Measurements from ENCODE around the gene SYNPO. TPM values are rescaled to one million over a fixed set of nuclear protein-coding genes. Genes with fewer than 3 reads are reported as not detected.

SYNPO gene
- total RNA-seq, 1 donor from 2014 or later: 174 TPM

- no peak for DNase-seq (ENCODE audit: low spot score)
Observed at GRCh38 chr5:150606476-150606875, 34.0 kb upstream of the SYNPO start.

GRCh38 chr5:150607105-150607504 lies 33.4 kb upstream of the SYNPO start:
- DNase-seq (ENCODE audit: low spot score): no peak

- no peak for DNase-seq (ENCODE audit: low spot score)
Observed at GRCh38 chr5:150607991-150608390, 32.5 kb upstream of the SYNPO start.

GRCh38 chr5:150608991-150609390 lies 31.5 kb upstream of the SYNPO start:
- no peak for DNase-seq (ENCODE audit: low spot score)

GRCh38 chr5:150609843-150610584 lies 30.4 kb upstream of the SYNPO start:
- no peak for DNase-seq (ENCODE audit: low spot score)

- DNase-seq (ENCODE audit: low spot score): no peak
Observed at GRCh38 chr5:150611026-150611425, 29.4 kb upstream of the SYNPO start.

GRCh38 chr5:150612405-150612804 lies 28.1 kb upstream of the SYNPO start:
- no peak for DNase-seq (ENCODE audit: low spot score)

DNA sequence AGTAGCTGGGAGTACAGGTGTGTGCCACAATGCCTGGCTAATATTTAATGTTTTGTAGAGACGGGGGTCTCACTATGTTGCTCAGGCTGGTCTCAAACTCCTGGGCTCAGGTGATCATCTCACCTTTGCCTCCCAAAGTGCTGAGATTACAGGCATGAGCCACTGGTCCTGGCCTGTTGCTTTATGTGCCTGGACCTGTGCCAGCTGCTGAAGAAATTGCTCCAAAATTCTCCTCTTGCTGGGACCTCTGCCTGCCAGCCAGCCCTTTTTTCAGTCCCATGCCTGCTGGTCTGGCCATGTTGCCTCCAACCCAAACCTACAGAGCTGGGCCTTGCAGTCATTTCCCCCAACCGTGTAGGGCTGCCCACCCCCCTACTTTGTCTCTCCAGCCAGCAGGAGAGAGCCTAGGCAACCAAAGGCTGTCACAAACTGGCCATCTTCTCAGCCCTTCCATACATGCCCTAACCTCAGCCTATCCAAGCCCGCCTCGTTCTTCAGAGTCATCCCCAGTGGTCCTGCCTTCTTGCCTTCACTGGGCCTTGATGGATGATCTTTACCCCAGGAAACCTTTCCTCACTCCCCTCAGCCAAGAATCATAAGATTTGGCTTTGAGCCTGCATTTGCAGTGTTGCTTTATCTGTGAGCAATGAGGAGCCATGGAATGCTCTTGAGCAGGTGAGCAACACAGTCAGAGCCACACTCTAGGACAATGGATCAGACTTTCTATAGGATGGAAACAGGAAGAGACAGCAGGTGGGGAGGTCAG lies 27.4 kb upstream of the SYNPO start:
- no peak for DNase-seq (ENCODE audit: low spot score)

GRCh38 chr5:150613991-150614660 lies 26.3 kb upstream of the SYNPO start:
- no peak for DNase-seq (ENCODE audit: low spot score)

- DNase-seq (ENCODE audit: low spot score): no peak
Observed at GRCh38 chr5:150614661-150615060, 25.8 kb upstream of the SYNPO start.

GRCh38 chr5:150615141-150615699 lies 25.2 kb upstream of the SYNPO start:
- DNase-seq (ENCODE audit: low spot score): no peak

DNA sequence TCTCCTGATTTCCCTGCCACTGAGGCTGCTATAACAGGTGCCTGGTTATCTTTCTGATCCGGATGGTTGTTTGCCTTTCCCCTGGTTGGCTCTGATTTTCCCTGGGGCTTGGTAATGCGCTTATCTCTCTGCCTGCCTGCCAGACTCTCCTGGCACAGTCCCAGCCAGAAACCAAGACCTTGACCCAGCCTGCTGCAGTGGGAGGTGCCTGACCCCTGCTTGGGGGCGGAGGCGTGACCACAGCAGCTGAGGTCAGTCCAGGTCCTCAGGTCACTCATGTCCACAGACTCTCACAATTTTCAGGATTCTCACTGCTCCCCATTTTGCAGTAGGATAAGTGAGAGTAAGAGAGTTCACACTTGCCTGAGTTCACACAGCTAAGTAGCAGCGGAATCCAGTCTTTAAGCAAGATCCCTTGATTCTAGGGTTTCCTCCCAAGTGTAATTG lies 24.4 kb upstream of the SYNPO start:
- DNase-seq (ENCODE audit: low spot score): no peak

GRCh38 chr5:150616506-150616905 lies 24.0 kb upstream of the SYNPO start:
- no peak for DNase-seq (ENCODE audit: low spot score)

- DNase-seq (ENCODE audit: low spot score): no peak
Observed at GRCh38 chr5:150618163-150618562, 22.3 kb upstream of the SYNPO start.

DNA sequence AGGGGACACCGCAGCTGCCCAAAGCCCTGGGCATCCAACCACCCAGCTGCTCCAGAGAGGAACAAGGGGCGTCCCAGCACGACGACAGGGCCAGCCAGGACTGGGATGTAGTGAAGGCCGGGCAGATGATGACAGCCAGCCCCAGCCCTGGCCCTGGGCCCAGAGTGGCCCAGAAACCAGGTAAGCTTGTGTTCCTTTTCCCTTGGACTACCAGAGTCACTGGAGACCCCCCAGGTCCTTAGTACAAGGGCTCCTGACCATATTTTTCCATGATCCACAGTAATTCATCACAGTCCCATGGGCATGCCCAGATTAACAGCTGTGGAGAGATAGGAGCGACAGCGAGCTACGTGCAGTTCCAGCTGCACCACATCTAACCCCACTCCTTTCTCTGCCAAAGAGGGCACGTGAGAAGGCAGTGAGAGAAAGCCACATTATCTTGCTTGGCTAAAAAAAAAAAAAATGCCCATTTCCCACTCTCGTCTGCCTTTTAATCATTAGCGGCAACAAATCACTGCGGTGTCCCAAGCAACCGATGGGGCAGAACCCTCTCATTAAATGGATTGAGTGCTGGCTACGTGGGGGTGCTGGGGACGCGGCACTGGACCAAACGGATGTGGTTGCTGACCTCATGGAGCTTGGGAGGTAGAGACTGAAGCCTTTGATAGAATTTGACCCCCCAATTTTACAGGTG lies 21.7 kb upstream of the SYNPO start:
- no peak for DNase-seq (ENCODE audit: low spot score)

DNA sequence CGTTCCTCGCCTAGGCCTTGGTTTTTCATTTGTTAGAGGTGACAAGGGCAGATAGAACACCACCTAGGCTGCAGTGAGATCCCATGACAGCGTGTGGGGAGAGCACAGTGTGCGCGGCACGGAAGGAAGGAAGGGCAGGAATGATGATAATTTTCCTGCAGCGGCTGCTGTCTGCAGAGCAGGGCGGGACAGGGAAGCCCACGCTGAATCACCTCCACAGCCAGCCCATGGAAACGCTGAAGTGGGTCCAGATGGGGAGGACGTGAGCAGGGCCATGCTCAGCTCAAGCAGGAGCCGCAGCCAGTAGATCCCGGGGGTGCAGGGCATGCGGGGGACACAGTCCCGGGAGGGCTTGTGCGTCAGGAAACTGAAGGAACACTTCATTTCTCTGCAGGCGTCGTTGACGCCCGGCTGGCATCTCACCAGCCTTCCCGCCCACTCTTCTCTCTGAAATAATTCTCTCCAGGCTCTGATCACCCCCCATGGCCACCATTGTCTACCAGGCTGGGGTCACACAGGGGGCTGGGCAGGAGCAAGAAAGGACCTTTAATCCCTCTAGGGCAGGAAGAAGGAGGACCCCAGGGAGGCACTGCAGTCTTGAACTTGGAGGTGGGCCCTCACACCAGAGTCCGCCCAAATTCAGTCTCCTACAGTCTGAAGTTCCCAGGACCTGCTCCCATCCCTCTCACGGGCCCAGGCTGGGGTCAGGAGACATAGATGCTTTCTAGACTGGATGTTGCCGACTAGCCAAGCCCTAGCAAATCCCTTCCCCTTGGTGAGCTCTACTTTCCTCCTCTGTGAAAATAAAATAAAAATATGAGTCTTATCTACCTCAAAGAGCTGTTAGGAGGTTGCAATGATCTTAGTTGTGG lies 20.9 kb upstream of the SYNPO start:
- DNase-seq (ENCODE audit: low spot score): no peak

DNA sequence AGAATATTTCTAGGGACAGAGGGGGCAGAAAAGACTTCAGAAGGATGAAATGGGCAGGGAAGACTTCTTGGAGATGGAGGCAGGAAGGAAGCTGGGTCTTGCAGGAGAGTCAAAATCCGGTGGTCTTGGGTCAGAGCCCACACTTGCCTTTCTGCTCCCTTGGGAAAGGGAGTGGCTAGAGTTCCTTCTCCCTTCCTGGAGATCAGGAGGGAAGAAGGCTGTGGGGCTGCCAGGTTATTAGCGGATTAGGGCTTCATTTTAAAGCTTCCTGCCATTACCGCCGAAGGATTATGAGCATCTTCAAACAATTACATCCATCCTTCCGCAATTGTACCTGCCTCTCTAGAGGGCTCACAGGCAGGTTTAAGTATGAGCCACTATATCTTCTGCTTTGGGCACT lies 19.2 kb upstream of the SYNPO start:
- DNase-seq (ENCODE audit: low spot score): no peak

- no peak for DNase-seq (ENCODE audit: low spot score)
Observed at GRCh38 chr5:150622157-150622556, 18.3 kb upstream of the SYNPO start.

GRCh38 chr5:150623152-150623877 lies 17.1 kb upstream of the SYNPO start:
- no peak for DNase-seq (ENCODE audit: low spot score)

GRCh38 chr5:150623878-150624216 lies 16.6 kb upstream of the SYNPO start:
- DNase-seq (ENCODE audit: low spot score): no peak

All from mesenteric fat pad (tissue), 1 donor.